K562 (cell line): ENCODE measurements around the gene TENT5A. TPM values are rescaled to one million over a fixed set of nuclear protein-coding genes. Genes with fewer than 3 reads are reported as not detected.

ENCODE experiments used
- ATF1 ChIP-seq, 2 experiments: fragments of 450-650 bp in 1 of 2; IDR thresholded peaks; 2 replicates each; pipeline ENCODE4 v1.6.1; 2016; ENCODE audit warnings: missing compliant biosample characterization in 1 of 2, missing genetic modification characterization in 1 of 2
- C11orf30 ChIP-seq: fragments of 450-650 bp; IDR thresholded peaks from 2 replicates; pipeline ENCODE4 v1.6.1; 2016; ENCODE audit warnings: low read depth, mild to moderate bottlenecking
- HDAC3 ChIP-seq: fragments of 450-650 bp; IDR thresholded peaks from 2 replicates; pipeline ENCODE4 v1.6.1; 2018; ENCODE audit warnings: borderline replicate concordance, mild to moderate bottlenecking, moderate library complexity; ENCODE audit not compliant: partially characterized antibody
- NR2C2 ChIP-seq, 2 experiments: fragments of 200-800 bp in 1 of 2; sonication (Bioruptor generic) in 1 of 2; sonication (generic) in 1 of 2; formaldehyde crosslinking in 1 of 2; IDR thresholded peaks; 2 replicates each; pipeline versions ENCODE4 v1.6.1 to v1.8.0; 2016 to 2022; ENCODE audit warnings: mild to moderate bottlenecking in 1 of 2, missing compliant biosample characterization in 1 of 2, missing genetic modification characterization in 1 of 2, missing genetic modification reagents in 1 of 2
- PML ChIP-seq: IDR thresholded peaks from 2 replicates; pipeline ENCODE4 v1.6.1; 2012; ENCODE audit warnings: low read length, inconsistent platforms
- SAFB ChIP-seq: fragments of 200-400 bp; formaldehyde crosslinking; IDR thresholded peaks from 2 replicates; pipeline ENCODE4 v1.6.1; 2017; ENCODE audit warnings: low read depth, low read length, borderline replicate concordance
- SP2 ChIP-seq: IDR thresholded peaks from 2 replicates; pipeline ENCODE4 v1.6.1; 2011; ENCODE audit warnings: mild to moderate bottlenecking, low read depth, low read length, moderate library complexity; ENCODE audit not compliant: poor library complexity, severe bottlenecking; ENCODE audit errors: extremely low read depth
- ZBTB1 ChIP-seq: sonication (generic); formaldehyde crosslinking; IDR thresholded peaks from 2 replicates; pipeline ENCODE4 v1.8.1; 2023; ENCODE audit warnings: missing genetic modification reagents, low read depth, mild to moderate bottlenecking, borderline replicate concordance
- ZBTB7A ChIP-seq: IDR thresholded peaks from 2 replicates; pipeline ENCODE4 v1.6.1; 2011; ENCODE audit warnings: low read depth, mild to moderate bottlenecking, low read length, moderate library complexity, borderline replicate concordance; ENCODE audit not compliant: control insufficient read depth
- ZEB2 ChIP-seq: fragments of 450-650 bp; IDR thresholded peaks from 2 replicates; pipeline ENCODE4 v1.6.1; 2016
- ZNF431 ChIP-seq: sonication (generic); formaldehyde crosslinking; IDR thresholded peaks from 2 replicates; pipeline ENCODE4 v1.8.0; 2022; ENCODE audit warnings: mild to moderate bottlenecking, missing genetic modification reagents
- ZNF586 ChIP-seq: fragments of 450-650 bp; formaldehyde crosslinking; conservative IDR thresholded peaks from 2 replicates; pipeline ENCODE4 v1.4.0; 2020; ENCODE audit warnings: mild to moderate bottlenecking, moderate library complexity
- ZNF75A ChIP-seq: fragments of 450-650 bp; formaldehyde crosslinking; IDR thresholded peaks from 2 replicates; pipeline ENCODE4 v1.4.0; 2020; ENCODE audit warnings: mild to moderate bottlenecking
- ZZZ3 ChIP-seq: fragments of 450-650 bp; IDR thresholded peaks from 2 replicates; pipeline ENCODE4 v1.6.1; 2016; ENCODE audit warnings: antibody characterized with exemption, mild to moderate bottlenecking, moderate library complexity
- polyA plus RNA-seq, 8 experiments: library from polyadenylated mRNA; depleted of rRNA in 4 of 8; stranded (reverse) in 5 of 8; unstranded in 3 of 8; fragments of >200 nt; fragmentation: Nextera tagmentation in 2 of 8; fragmentation: Illumina TruSeq in 1 of 8; extraction: Ambion mirVana in 2 of 8; extraction: Trizol in 1 of 8; gene quantifications; 2 replicates each; pipeline versions ENCODE4 v1.2.1 to v1.2.3, GENCODE V29; 2011 to 2014; ENCODE audit warnings: inconsistent platforms in 1 of 8, missing spikeins in 1 of 8
- total RNA-seq, 7 experiments: library from RNA; depleted of rRNA in 6 of 7; stranded (reverse); fragments of >200 nt in 6 of 7; fragmentation: Illumina TruSeq in 2 of 7; extraction: Trizol in 2 of 7; gene quantifications; 2 replicates each; pipeline versions ENCODE4 v1.2.1 to v1.2.3, GENCODE V29; 2011 to 2021; ENCODE audit warnings: low replicate concordance in 1 of 7
- TF ChIP-seq, protein P1 (sequence below): fragments of 450-650 bp; IDR thresholded peaks from 2 replicates; pipeline ENCODE4 v1.6.1; 2016; ENCODE audit warnings: low read depth
- TF ChIP-seq, protein P2 (sequence below), 2 experiments: fragments of 450-650 bp in 1 of 2; IDR thresholded peaks; 2 replicates each; pipeline ENCODE4 v1.6.1; 2011 to 2017; ENCODE audit warnings: low read depth in 2 of 2, antibody characterized with exemption in 1 of 2, borderline replicate concordance in 1 of 2, low read length in 1 of 2, mild to moderate bottlenecking in 1 of 2, mixed read lengths in 1 of 2; ENCODE audit not compliant: control insufficient read depth in 1 of 2

TENT5A gene
- total and polyA plus RNA-seq, 9 of the 15 experiments (the other 6 are each of a cell fraction or from before 2014, with no cell fraction given): 0.77 to 2.3 (median 1.3) TPM

DNA sequence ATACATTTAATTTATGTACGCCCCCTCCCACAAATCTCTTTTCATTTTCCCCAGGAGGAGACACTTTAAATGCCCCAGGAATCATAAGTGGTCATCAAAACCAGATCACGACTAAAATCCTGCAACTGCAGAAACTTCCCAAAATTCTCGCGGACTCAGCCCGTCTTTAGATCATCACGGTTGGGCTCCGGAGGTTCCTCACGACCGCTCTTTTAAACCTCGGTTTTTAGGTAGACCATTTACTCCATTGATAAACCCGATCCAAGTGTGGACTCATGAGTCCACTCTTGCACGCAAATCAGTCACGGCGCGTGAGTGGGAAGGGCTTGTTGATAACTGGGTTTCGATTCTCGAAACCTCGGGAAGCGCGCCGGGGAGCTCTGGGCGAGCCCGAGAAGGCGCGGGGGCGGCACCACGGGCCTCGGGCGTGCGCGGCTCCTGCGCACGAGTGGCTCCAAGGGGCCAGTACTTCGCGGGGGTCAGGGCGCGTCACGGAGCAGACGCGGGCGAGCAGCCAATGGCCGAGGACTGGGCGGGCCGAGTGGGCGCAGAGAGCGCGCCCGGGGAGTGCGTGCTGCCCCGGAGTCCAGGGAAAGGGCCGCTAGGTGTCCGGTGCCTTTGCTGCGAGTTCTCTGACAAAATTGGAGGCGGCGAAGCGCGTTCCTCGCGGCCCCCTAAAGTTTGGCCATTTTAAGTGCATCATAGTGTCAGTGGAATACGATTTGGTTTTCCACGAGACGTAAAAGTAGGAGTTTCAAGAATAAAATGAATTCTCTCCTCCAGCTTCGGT lies 635 bp upstream of the TENT5A start (continued):
- TF ChIP-seq, protein P1, sequence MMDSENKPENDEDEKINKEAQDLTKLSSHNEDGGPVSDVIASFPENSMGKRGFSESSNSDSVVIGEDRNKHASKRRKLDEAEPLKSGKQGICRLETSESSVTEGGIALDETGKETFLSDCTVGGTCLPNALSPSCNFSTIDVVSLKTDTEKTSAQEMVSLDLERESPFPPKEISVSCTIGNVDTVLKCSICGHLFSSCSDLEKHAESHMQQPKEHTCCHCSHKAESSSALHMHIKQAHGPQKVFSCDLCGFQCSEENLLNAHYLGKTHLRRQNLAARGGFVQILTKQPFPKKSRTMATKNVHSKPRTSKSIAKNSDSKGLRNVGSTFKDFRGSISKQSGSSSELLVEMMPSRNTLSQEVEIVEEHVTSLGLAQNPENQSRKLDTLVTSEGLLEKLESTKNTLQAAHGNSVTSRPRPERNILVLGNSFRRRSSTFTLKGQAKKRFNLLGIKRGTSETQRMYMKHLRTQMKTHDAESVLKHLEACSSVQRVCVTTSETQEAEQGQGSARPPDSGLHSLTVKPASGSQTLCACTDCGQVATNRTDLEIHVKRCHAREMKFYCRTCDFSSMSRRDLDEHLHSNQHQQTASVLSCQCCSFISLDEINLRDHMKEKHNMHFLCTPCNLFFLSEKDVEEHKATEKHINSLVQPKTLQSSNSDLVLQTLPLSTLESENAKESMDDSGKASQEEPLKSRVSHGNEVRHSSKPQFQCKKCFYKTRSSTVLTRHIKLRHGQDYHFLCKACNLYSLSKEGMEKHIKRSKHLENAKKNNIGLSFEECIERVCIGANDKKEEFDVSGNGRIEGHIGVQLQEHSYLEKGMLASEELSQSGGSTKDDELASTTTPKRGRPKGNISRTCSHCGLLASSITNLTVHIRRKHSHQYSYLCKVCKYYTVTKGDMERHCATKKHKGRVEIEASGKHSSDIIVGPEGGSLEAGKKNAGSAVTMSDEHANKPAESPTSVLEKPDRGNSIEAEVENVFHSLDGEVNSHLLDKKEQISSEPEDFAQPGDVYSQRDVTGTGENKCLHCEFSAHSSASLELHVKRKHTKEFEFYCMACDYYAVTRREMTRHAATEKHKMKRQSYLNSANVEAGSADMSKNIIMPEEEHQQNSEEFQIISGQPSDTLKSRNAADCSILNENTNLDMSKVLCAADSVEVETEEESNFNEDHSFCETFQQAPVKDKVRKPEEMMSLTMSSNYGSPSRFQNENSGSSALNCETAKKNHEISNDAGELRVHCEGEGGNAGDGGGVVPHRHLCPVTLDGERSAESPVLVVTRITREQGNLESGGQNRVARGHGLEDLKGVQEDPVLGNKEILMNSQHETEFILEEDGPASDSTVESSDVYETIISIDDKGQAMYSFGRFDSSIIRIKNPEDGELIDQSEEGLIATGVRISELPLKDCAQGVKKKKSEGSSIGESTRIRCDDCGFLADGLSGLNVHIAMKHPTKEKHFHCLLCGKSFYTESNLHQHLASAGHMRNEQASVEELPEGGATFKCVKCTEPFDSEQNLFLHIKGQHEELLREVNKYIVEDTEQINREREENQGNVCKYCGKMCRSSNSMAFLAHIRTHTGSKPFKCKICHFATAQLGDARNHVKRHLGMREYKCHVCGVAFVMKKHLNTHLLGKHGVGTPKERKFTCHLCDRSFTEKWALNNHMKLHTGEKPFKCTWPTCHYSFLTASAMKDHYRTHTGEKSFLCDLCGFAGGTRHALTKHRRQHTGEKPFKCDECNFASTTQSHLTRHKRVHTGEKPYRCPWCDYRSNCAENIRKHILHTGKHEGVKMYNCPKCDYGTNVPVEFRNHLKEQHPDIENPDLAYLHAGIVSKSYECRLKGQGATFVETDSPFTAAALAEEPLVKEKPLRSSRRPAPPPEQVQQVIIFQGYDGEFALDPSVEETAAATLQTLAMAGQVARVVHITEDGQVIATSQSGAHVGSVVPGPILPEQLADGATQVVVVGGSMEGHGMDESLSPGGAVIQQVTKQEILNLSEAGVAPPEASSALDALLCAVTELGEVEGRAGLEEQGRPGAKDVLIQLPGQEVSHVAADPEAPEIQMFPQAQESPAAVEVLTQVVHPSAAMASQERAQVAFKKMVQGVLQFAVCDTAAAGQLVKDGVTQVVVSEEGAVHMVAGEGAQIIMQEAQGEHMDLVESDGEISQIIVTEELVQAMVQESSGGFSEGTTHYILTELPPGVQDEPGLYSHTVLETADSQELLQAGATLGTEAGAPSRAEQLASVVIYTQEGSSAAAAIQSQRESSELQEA: no peak
- TF ChIP-seq C11orf30 (no peak), ZNF431 (CRISPR knock-in tag) (no peak), NR2C2 (CRISPR knock-in tag; IDR thresholded peaks at IDR 0.05) (no peak), NR2C2 (tag; IDR thresholded peaks at IDR 0.05) (peak; percentile 69), ZBTB7A (no peak), HDAC3 (no peak), ATF1 (CRISPR knock-in tag; IDR thresholded peaks at IDR 0.05) (no peak), ATF1 (tag; IDR thresholded peaks at IDR 0.05) (peak; percentile 93), SAFB (peak; percentile 91), ZBTB1 (no peak), ZEB2 (no peak), ZNF586 (CRISPR knock-in tag) (no peak), ZZZ3 (no peak), ZNF75A (no peak), PML (no peak), SP2 (no peak)
- TF ChIP-seq, protein P2, sequence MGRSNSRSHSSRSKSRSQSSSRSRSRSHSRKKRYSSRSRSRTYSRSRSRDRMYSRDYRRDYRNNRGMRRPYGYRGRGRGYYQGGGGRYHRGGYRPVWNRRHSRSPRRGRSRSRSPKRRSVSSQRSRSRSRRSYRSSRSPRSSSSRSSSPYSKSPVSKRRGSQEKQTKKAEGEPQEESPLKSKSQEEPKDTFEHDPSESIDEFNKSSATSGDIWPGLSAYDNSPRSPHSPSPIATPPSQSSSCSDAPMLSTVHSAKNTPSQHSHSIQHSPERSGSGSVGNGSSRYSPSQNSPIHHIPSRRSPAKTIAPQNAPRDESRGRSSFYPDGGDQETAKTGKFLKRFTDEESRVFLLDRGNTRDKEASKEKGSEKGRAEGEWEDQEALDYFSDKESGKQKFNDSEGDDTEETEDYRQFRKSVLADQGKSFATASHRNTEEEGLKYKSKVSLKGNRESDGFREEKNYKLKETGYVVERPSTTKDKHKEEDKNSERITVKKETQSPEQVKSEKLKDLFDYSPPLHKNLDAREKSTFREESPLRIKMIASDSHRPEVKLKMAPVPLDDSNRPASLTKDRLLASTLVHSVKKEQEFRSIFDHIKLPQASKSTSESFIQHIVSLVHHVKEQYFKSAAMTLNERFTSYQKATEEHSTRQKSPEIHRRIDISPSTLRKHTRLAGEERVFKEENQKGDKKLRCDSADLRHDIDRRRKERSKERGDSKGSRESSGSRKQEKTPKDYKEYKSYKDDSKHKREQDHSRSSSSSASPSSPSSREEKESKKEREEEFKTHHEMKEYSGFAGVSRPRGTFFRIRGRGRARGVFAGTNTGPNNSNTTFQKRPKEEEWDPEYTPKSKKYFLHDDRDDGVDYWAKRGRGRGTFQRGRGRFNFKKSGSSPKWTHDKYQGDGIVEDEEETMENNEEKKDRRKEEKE (IDR thresholded peaks at IDR 0.05; ENCODE audit: borderline replicate concordance in 1 of 2, control insufficient read depth in 1 of 2, low read depth in 2 of 2, low read length in 1 of 2): no peak
